Mucosa of descending colon (tissue), 3 donors: ENCODE results near the gene TP53BP2. TPM values are rescaled to one million over a fixed set of nuclear protein-coding genes. Genes with fewer than 3 reads are reported as not detected.

Experiments
- ATAC-seq: fragments of 200-7000 bp; cut with Tn5 transposase; one replicate; pipeline ENCODE4 v1.9.1; 2020; ENCODE audit warnings: mild to moderate bottlenecking, moderate library complexity
- DNase-seq, 3 donors: peaks; one replicate each; pipeline ENCODE4 v3.0.0-alpha.2; 2020
- H3K36me3 ChIP-seq: fragments of 200-600 bp; one replicate; pipeline ENCODE4 v1.8.0; 2021; ENCODE audit warnings: low read depth, mild to moderate bottlenecking
- H3K4me1 ChIP-seq: fragments of 200-600 bp; one replicate; pipeline ENCODE4 v1.8.0; 2021; ENCODE audit warnings: low read depth, mild to moderate bottlenecking
- H3K4me3 ChIP-seq: fragments of 200-600 bp; one replicate; pipeline ENCODE4 v1.8.0; 2021; ENCODE audit warnings: mild to moderate bottlenecking
- H3K9me3 ChIP-seq: fragments of 200-600 bp; one replicate; pipeline ENCODE4 v1.8.0; 2021; ENCODE audit warnings: mild to moderate bottlenecking
- intact Hi-C, 2 donors: fragments of 100-400 bp; cut with DNase I in 1 of 2; cut with micrococcal nuclease in 1 of 2; formaldehyde crosslinking; loops; one replicate each; pipeline versions ENCODE4 v1.11.0 to v1.11.1; 2022; cut with DNase I, micrococcal nuclease
- total RNA-seq, 3 donors: library from RNA; stranded (reverse); fragmentation: NEBNext Ultra II Directional in 2 of 3; extraction: Animal tissue kit (Norgen Biotek cat#: 25700) in 2 of 3; gene quantifications; one replicate each; pipeline versions ENCODE4 v1.2.1 to v1.2.4, GENCODE V29; 2021 to 2023
- TF ChIP-seq, protein P1 (sequence below): fragments of 200-600 bp; IDR thresholded peaks from one replicate; pipeline ENCODE4 v1.8.0; 2022; ENCODE audit warnings: antibody characterized with exemption, mild to moderate bottlenecking
- donor health status: DM: no; HTN: no; CAD: no; lungs with moderate emphysema.
- donor health status: DM: no; HTN: no; CAD: no.
- donor health status: DM: no; HTN: yes; CAD: no.

The TP53BP2 gene
- total RNA-seq, 3 donors from 2014 or later, result 30.6 to 34.5 (median 32.5) TPM

DNA sequence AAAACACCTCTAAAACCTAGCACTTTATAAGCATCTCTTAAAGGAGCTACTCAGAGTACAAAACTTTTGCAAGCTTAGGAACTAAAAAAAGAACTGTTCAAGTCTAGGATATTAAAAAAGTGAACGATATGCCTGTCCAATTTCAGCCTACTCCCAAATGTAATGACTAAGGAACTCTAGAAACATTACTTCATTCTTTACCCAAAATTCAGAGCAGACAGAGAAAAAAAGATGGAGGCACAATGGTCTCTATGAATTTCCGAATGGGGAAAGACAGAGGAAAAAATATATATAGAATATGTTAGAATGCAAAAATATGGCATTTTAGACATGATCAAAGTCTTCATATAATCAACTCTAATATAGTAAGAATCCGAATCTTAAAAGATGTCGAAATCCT, 61.2 kb downstream of the TP53BP2 start:
- ATAC-seq, result no peak
- no peak overlapping the region for H3K4me3 ChIP-seq
- H3K4me1 ChIP-seq, result no peaks in the 10 kb centered on the region
- DNase-seq, result no peak
- intact Hi-C loops, result no loop called here
- H3K36me3 ChIP-seq, result no peaks in the 10 kb centered on the region
- H3K9me3 ChIP-seq, result no peaks in the 10 kb centered on the region
- TF ChIP-seq, protein P1, sequence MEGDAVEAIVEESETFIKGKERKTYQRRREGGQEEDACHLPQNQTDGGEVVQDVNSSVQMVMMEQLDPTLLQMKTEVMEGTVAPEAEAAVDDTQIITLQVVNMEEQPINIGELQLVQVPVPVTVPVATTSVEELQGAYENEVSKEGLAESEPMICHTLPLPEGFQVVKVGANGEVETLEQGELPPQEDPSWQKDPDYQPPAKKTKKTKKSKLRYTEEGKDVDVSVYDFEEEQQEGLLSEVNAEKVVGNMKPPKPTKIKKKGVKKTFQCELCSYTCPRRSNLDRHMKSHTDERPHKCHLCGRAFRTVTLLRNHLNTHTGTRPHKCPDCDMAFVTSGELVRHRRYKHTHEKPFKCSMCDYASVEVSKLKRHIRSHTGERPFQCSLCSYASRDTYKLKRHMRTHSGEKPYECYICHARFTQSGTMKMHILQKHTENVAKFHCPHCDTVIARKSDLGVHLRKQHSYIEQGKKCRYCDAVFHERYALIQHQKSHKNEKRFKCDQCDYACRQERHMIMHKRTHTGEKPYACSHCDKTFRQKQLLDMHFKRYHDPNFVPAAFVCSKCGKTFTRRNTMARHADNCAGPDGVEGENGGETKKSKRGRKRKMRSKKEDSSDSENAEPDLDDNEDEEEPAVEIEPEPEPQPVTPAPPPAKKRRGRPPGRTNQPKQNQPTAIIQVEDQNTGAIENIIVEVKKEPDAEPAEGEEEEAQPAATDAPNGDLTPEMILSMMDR, result no peak

DNA sequence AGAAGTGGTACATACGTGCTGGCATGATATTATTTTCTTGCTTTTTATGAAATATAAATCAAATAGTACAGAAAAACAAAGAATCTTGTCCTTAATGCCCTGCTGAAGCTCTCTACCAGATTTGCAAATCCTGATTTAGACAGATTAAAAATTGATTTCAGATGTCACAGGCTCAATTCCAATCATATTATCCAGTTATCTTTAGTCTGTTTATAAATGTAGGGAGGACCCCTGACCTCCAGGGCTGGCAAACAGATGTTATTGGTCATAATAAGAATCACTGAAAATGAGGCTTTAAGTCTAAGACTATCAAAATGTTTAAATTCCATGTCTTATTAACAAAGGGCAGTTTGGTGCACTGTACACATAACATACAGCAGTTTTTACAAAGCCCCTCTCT, 62.1 kb downstream of the TP53BP2 start:
- H3K4me1 ChIP-seq, result no peaks in the 10 kb centered on the region
- ATAC-seq (no peak), DNase-seq (no peak)
- no peak overlapping the region for H3K4me3 ChIP-seq
- intact Hi-C loops, result no loop called here
- TF ChIP-seq, protein P1, result no peak
- no peaks in the 10 kb centered on the region for H3K9me3 ChIP-seq
- no peaks in the 10 kb centered on the region for H3K36me3 ChIP-seq

DNA sequence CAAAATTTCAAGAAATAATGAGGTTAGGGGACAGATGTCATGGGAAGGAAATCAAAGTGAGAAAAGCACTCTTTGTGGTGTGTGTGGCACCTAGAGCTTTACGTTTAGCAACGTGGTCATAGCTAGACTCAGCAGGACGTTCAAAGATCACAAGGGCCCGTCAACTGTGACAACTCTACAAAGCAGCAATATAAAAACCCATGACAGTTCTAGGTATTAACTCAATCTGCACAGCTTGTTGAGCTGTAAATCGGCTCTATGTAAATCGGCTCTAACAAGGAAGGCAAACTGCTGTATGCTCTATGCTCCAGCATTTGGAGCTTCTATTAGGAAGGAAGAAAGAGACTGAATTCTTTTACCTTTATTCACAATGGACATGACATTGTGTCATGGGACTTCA, 64.8 kb downstream of the TP53BP2 start:
- H3K4me3 ChIP-seq, result no peak overlapping the region
- TF ChIP-seq, protein P1, result no peak
- no peaks in the 10 kb centered on the region for H3K9me3 ChIP-seq
- no peak for DNase-seq
- H3K36me3 ChIP-seq, result no peaks in the 10 kb centered on the region
- no peak for ATAC-seq
- intact Hi-C loops, result no loop called here
- H3K4me1 ChIP-seq, result no peaks in the 10 kb centered on the region

DNA sequence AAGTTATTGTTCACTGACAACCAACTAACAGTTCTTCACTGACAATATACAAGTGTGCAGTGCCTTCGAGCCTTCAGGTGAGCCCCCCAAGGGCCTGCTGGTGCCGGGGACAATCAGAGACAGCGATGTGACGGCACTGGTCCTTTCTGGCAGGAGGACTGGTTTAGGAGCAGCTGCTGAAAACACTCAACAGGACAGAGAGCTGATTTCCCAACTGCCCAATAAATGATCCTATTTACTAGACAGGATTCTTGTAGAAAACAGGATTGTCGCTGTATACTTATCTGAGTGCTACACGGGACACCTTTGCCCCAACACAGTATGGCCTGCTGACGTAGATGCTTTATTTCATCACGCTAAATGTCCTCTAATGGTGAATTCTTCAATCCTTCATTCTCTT, 65.4 kb downstream of the TP53BP2 start:
- no peaks in the 10 kb centered on the region for H3K9me3 ChIP-seq
- intact Hi-C loops, result no loop called here
- H3K36me3 ChIP-seq, result no peaks in the 10 kb centered on the region
- no peak for ATAC-seq
- no peak overlapping the region for H3K4me3 ChIP-seq
- no peak for DNase-seq
- TF ChIP-seq, protein P1, result no peak
- no peaks in the 10 kb centered on the region for H3K4me1 ChIP-seq

DNA sequence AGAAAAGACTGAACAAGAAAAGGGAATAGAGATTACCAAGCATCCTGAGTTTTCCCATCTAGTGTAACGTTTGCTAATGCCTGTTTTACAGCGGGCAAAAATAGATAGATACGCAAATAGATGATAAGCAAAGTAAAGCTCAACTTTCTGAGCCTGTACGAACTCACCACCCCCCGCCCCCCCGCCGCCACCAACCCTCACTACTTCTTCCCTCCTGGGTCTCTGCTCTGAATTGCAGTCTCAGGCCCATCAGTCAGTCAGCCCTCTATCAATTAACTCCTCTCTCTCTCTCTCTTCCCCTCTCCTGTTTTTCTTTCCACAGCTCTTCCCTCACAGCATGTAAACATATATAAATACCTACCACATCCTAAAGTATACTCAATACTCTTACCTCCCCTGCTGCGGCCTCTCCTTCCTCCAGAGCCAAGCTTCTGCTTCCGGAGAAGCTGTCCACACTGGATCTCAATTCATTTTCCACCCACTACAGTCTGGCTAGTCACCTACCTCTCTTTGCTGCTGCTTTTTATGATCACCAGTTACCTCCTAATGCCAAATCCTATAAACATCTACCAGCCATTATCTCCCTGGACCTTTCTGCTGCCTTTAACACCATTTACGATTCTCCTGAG, 68.8 kb downstream of the TP53BP2 start:
- intact Hi-C loops, result no loop called here
- TF ChIP-seq, protein P1, result no peak
- H3K36me3 ChIP-seq, result no peaks in the 10 kb centered on the region
- H3K9me3 ChIP-seq, result no peaks in the 10 kb centered on the region
- no peaks in the 10 kb centered on the region for H3K4me1 ChIP-seq
- no peak overlapping the region for H3K4me3 ChIP-seq
- DNase-seq (no peak), ATAC-seq (no peak)
